Smooth muscle cell (in vitro differentiated cells): Measurements from ENCODE around the gene KRTAP20-3. TPM values are rescaled to one million over a fixed set of nuclear protein-coding genes. Genes with fewer than 3 reads are reported as not detected.

Experiments used
- DNase-seq: peaks from one replicate; lab custom pipeline; 2025; ENCODE audit not compliant: unreplicated experiment; lab: John Stamatoyannopoulos, UW
- H2AFZ ChIP-seq: fragments of 200-600 bp; sonication (generic); 2 replicates; pipeline ENCODE4 v1.6.0; 2016; ENCODE audit warnings: antibody characterized with exemption, low read depth, mild to moderate bottlenecking
- H3F3A ChIP-seq: fragments of 200-600 bp; sonication (generic); 2 replicates; pipeline ENCODE4 v1.6.0; 2017; ENCODE audit warnings: antibody characterized with exemption, low read depth
- H3K27ac ChIP-seq: fragments of 200-600 bp; sonication (generic); 2 replicates; pipeline ENCODE4 v1.5.1; 2016; ENCODE audit warnings: low read depth, mild to moderate bottlenecking
- H3K27me3 ChIP-seq: fragments of 200-600 bp; sonication (generic); 2 replicates; pipeline ENCODE4 v1.6.1; 2016; ENCODE audit warnings: low read depth, mild to moderate bottlenecking
- H3K36me3 ChIP-seq: fragments of 200-600 bp; sonication (generic); 2 replicates; pipeline ENCODE4 v1.5.1; 2016; ENCODE audit warnings: low read depth
- H3K4me1 ChIP-seq: fragments of 200-600 bp; sonication (generic); 2 replicates; pipeline ENCODE4 v1.5.1; 2016; ENCODE audit warnings: low read depth
- H3K4me2 ChIP-seq: fragments of 200-600 bp; sonication (generic); 2 replicates; pipeline ENCODE4 v1.6.0; 2016; ENCODE audit warnings: mild to moderate bottlenecking
- H3K4me3 ChIP-seq: fragments of 200-600 bp; sonication (generic); 2 replicates; pipeline ENCODE4 v1.5.1; 2016; ENCODE audit warnings: mild to moderate bottlenecking
- H3K79me2 ChIP-seq: fragments of 200-600 bp; sonication (generic); 2 replicates; pipeline ENCODE4 v1.6.0; 2016; ENCODE audit warnings: low read depth, mild to moderate bottlenecking
- H3K9ac ChIP-seq: fragments of 200-600 bp; sonication (generic); 2 replicates; pipeline ENCODE4 v1.6.0; 2016; ENCODE audit warnings: low read depth
- H3K9me3 ChIP-seq: fragments of 200-600 bp; sonication (generic); replicated peaks from 2 replicates; pipeline ENCODE4 v1.5.1; 2016; ENCODE audit warnings: low read depth
- H4K20me1 ChIP-seq: fragments of 200-600 bp; sonication (generic); 2 replicates; pipeline ENCODE4 v1.6.0; 2016; ENCODE audit warnings: low read depth
- whole genome bisulfite sequencing: methylation state at CpG from one replicate; pipeline ENCODE4 v1.1.7; 2016; ENCODE audit warnings: low lambda C conversion rate; 5-methylcytosine and 5-hydroxymethylcytosine counted together
- polyA plus RNA-seq: library from polyadenylated mRNA; unstranded; fragments of >200 nt; fragmentation: Nextera tagmentation; extraction: Ambion mirVana; gene quantifications from 2 replicates; pipeline ENCODE4 v1.2.1, GENCODE V29; 2016
- total RNA-seq: library from RNA; depleted of rRNA; stranded (reverse); fragments of >200 nt; gene quantifications from 2 replicates; pipeline ENCODE4 v1.2.3, GENCODE V29; 2014
- TF ChIP-seq, protein P1 (sequence below): fragments of 200-600 bp; sonication (generic); IDR thresholded peaks from 2 replicates; pipeline ENCODE4 v1.5.1; 2017; ENCODE audit warnings: borderline replicate concordance, mild to moderate bottlenecking, antibody characterized with exemption; ENCODE audit not compliant: insufficient read depth, poor library complexity, severe bottlenecking

KRTAP20-3 gene
- total and polyA plus RNA-seq, 2 experiments from 2014 or later = not detected

GRCh38 chr21:30628109-30628508, 14.6 kb upstream of the KRTAP20-3 start:
- Histone ChIP-seq H3K4me3 (no peak overlapping the region), H3K4me2 (no peak overlapping the region), H3K27me3 (no peaks in the 10 kb centered on the region), H3K27ac (no peak overlapping the region), H3K4me1 (no peaks in the 10 kb centered on the region), H2AFZ (no peak overlapping the region), H3K9ac (no peak overlapping the region), H3F3A (no peaks in the 10 kb centered on the region), H4K20me1 (no peaks in the 10 kb centered on the region), H3K79me2 (no peaks in the 10 kb centered on the region), H3K36me3 (no peaks in the 10 kb centered on the region), H3K9me3 (no peaks in the 10 kb centered on the region)
- TF ChIP-seq, protein P1, sequence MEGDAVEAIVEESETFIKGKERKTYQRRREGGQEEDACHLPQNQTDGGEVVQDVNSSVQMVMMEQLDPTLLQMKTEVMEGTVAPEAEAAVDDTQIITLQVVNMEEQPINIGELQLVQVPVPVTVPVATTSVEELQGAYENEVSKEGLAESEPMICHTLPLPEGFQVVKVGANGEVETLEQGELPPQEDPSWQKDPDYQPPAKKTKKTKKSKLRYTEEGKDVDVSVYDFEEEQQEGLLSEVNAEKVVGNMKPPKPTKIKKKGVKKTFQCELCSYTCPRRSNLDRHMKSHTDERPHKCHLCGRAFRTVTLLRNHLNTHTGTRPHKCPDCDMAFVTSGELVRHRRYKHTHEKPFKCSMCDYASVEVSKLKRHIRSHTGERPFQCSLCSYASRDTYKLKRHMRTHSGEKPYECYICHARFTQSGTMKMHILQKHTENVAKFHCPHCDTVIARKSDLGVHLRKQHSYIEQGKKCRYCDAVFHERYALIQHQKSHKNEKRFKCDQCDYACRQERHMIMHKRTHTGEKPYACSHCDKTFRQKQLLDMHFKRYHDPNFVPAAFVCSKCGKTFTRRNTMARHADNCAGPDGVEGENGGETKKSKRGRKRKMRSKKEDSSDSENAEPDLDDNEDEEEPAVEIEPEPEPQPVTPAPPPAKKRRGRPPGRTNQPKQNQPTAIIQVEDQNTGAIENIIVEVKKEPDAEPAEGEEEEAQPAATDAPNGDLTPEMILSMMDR = no peak
- WGBS = 90% methylated on average over 4 of the region's 4 CpGs
- DNase-seq = no peak

DNA sequence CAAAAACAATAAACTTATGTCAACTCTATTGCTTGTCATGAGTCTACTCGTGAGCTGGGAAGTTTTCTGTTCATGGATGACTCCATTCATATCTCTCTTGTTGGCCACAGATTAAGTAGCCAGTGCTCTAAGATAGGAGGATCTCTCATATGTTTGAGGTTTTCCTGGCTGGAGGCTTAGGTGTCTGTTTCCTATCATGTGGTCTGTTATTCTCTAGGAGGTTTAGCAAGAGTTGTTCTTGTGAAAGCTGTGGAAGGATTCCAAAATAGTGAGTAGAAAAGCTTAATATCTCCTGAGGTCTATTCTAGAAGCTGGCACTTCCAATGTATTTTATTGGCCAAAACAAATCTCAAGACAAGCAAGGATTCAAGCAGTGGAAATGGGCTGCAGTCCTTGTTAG, 13.5 kb upstream of the KRTAP20-3 start:
- no peak overlapping the region for H3K4me3 ChIP-seq
- no peaks in the 10 kb centered on the region for H3K79me2 ChIP-seq
- H3K27me3 ChIP-seq = no peaks in the 10 kb centered on the region
- no peak for DNase-seq
- no peaks in the 10 kb centered on the region for H3K4me1 ChIP-seq
- 42% methylated on average over 1 of the region's 1 CpG for WGBS
- no peaks in the 10 kb centered on the region for H3K36me3 ChIP-seq
- no peaks in the 10 kb centered on the region for H3K9me3 ChIP-seq
- no peak overlapping the region for H3K27ac ChIP-seq
- H3K4me2 ChIP-seq = no peak overlapping the region
- H4K20me1 ChIP-seq = no peaks in the 10 kb centered on the region
- H3K9ac ChIP-seq = no peak overlapping the region
- TF ChIP-seq, protein P1 = no peak
- no peak overlapping the region for H2AFZ ChIP-seq
- no peaks in the 10 kb centered on the region for H3F3A ChIP-seq

- Histone ChIP-seq H2AFZ (no peak within 1 kb of the TSS), H3K4me1 (no peaks in the 10 kb centered on the region), H3F3A (no peaks in the 10 kb centered on the region), H3K36me3 (no peaks in the 10 kb centered on the region), H3K9me3 (no peaks in the 10 kb centered on the region), H3K4me3 (no peak within 1 kb of the TSS), H3K27ac (no peak within 1 kb of the TSS), H3K9ac (no peak within 1 kb of the TSS), H3K79me2 (no peaks in the 10 kb centered on the region), H3K27me3 (no peaks in the 10 kb centered on the region), H4K20me1 (no peaks in the 10 kb centered on the region), H3K4me2 (no peak within 1 kb of the TSS)
- no peak for DNase-seq
- TF ChIP-seq, protein P1 = no peak
- 92% methylated on average over 1 of the region's 1 CpG for WGBS
Observed at GRCh38 chr21:30634906-30635305, 7.8 kb upstream of the KRTAP20-3 start, which contains the start of gene KRTAP20-2. Gene KRTAP20-2, plus strand, starts transcription at chr21:30635206. Its CDS starts 58 bp downstream, at chr21:30635264.

DNA sequence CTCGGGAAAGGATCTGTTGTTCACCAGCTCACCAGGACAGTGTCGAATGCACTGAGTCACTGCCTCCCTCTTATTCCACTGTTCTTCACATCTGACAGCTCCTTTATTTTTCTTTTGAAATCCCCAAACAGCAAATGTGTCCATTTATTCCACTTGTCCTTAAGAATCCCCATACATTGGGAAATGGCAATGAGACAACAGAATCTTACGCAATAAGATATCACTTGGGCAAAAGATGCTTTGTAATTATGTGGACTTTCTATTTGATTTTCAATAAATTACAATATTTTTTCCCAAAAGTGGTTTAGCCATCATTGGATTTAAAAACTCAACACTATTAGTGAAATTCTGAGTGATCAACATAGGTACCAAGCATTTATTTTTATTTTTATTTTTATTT, 4.0 kb upstream of the KRTAP20-3 start:
- 83% methylated on average over 3 of the region's 3 CpGs for WGBS
- no peaks in the 10 kb centered on the region for H3K4me1 ChIP-seq
- H3K27ac ChIP-seq = no peak overlapping the region
- H2AFZ ChIP-seq = no peak overlapping the region
- no peak overlapping the region for H3K4me2 ChIP-seq
- no peaks in the 10 kb centered on the region for H3K27me3 ChIP-seq
- H3K79me2 ChIP-seq = no peaks in the 10 kb centered on the region
- no peaks in the 10 kb centered on the region for H4K20me1 ChIP-seq
- TF ChIP-seq, protein P1 = no peak
- no peak overlapping the region for H3K4me3 ChIP-seq
- H3K36me3 ChIP-seq = no peaks in the 10 kb centered on the region
- no peak overlapping the region for H3K9ac ChIP-seq
- H3F3A ChIP-seq = no peaks in the 10 kb centered on the region
- H3K9me3 ChIP-seq = no peaks in the 10 kb centered on the region
- DNase-seq = no peak
